Activated naive CD8-positive, alpha-beta T cell treated with anti-CD3 and anti-CD28 coated beads, Interleukin-2, amount 50 U/mL, for 16 hours (primary cell): ENCODE results near the gene LAMA1.

ENCODE experiments used
- DNase-seq: peaks from one replicate; pipeline ENCODE4 v3.0.0-alpha.2; 2020; ENCODE audit warnings: low read depth, low spot score

Gene LAMA1

GRCh38 chr18:6994056-6994770 is 123.4 kb downstream of the LAMA1 start:
- DNase-seq, result no peak

- no peak for DNase-seq
Measured at GRCh38 chr18:6992761-6993160, 124.8 kb downstream of the LAMA1 start.

- no peak for DNase-seq
Measured at GRCh38 chr18:6983366-6983765, 134.2 kb downstream of the LAMA1 start.

GRCh38 chr18:6982398-6982797 is 135.2 kb downstream of the LAMA1 start:
- DNase-seq, result no peak

GRCh38 chr18:6980363-6980762 is 137.2 kb downstream of the LAMA1 start:
- no peak for DNase-seq

- no peak for DNase-seq
Measured at GRCh38 chr18:6979954-6980353, 137.6 kb downstream of the LAMA1 start.

GRCh38 chr18:6976935-6977334 is 140.7 kb downstream of the LAMA1 start:
- no peak for DNase-seq

GRCh38 chr18:6975084-6975483 is 142.5 kb downstream of the LAMA1 start:
- no peak for DNase-seq

- no peak for DNase-seq
Measured at GRCh38 chr18:6971823-6972478, 145.6 kb downstream of the LAMA1 start.

- no peak for DNase-seq
Measured at GRCh38 chr18:6963452-6964097, 154.0 kb downstream of the LAMA1 start.

- no peak for DNase-seq
Measured at GRCh38 chr18:6962571-6963451, 154.8 kb downstream of the LAMA1 start.

- DNase-seq, result no peak
Measured at GRCh38 chr18:6961331-6961730, 156.3 kb downstream of the LAMA1 start.

GRCh38 chr18:6960656-6961055 is 156.9 kb downstream of the LAMA1 start:
- DNase-seq, result no peak

GRCh38 chr18:6960124-6960523 is 157.5 kb downstream of the LAMA1 start:
- DNase-seq, result no peak

- no peak for DNase-seq
Measured at GRCh38 chr18:6959110-6959509, 158.5 kb downstream of the LAMA1 start.

GRCh38 chr18:6956999-6957398 is 160.6 kb downstream of the LAMA1 start:
- DNase-seq, result no peak

- no peak for DNase-seq
Measured at GRCh38 chr18:6956495-6956894, 161.1 kb downstream of the LAMA1 start.

- no peak for DNase-seq
Measured at GRCh38 chr18:6955304-6955703, 162.3 kb downstream of the LAMA1 start.

GRCh38 chr18:6954501-6954900 is 163.1 kb downstream of the LAMA1 start:
- DNase-seq, result no peak

- no peak for DNase-seq
Measured at GRCh38 chr18:6951336-6952090, 166.1 kb downstream of the LAMA1 start.

GRCh38 chr18:6950641-6951040 is 167.0 kb downstream of the LAMA1 start:
- DNase-seq, result no peak
